WTC11 (cell line): ENCODE data around the gene NR1I3. TPM values are rescaled to one million over a fixed set of nuclear protein-coding genes. Genes with fewer than 3 reads are reported as not detected.
"Not testable (repeated sequence)": the region's sequence is repeated elsewhere in the genome, so short reads cannot be mapped to it uniquely, and the experiment has no call there.

Source experiments
- ATAC-seq: fragments of 200-7000 bp; cut with Tn5 transposase; 2 replicates; pipeline ENCODE4 v1.10.0; 2021; ENCODE audit warnings: mild to moderate bottlenecking, moderate library complexity
- CTCF ChIA-PET: fragments of 300-600 bp; sonication (Branson Sonifier 250); formaldehyde crosslinking; loops from one replicate; lab custom pipeline; 2021; ENCODE audit warnings: antibody characterized with exemption; lab: Charles Lee
- POLR2A ChIA-PET: fragments of 350-600 bp; sonication (Branson Sonifier 250); formaldehyde crosslinking; loops from one replicate; lab custom pipeline; 2021; ENCODE audit warnings: antibody characterized with exemption; lab: Charles Lee
- DNase-seq: peaks from one replicate; pipeline ENCODE4 v3.0.0; 2021; ENCODE audit warnings: low spot score
- H3K27ac Mint-ChIP-seq: 2 replicates; pipeline ENCODE4 v1.8.0; 2021; ENCODE audit warnings: mixed read lengths
- H3K27me3 Mint-ChIP-seq: 2 replicates; pipeline ENCODE4 v1.8.0; 2021; ENCODE audit warnings: low read depth, mild to moderate bottlenecking, moderate library complexity, mixed read lengths
- H3K36me3 Mint-ChIP-seq: 2 replicates; pipeline ENCODE4 v1.8.0; 2021; ENCODE audit warnings: mixed read lengths
- H3K4me1 Mint-ChIP-seq: 2 replicates; pipeline ENCODE4 v1.8.0; 2022; ENCODE audit warnings: mixed read lengths
- H3K4me3 Mint-ChIP-seq: 2 replicates; pipeline ENCODE4 v1.8.0; 2021; ENCODE audit warnings: mild to moderate bottlenecking, moderate library complexity, mixed read lengths
- H3K9me3 Mint-ChIP-seq: 2 replicates; pipeline ENCODE4 v1.8.0; 2021; ENCODE audit warnings: mixed read lengths
- AR ChIP-seq: fragments of 250-450 bp; sonication (Bioruptor Pico); IDR thresholded peaks from 2 replicates; pipeline ENCODE4 v1.9.0; 2021; ENCODE audit warnings: mild to moderate bottlenecking
- CDX4 ChIP-seq: fragments of 250-450 bp; sonication (Bioruptor Pico); IDR thresholded peaks from 2 replicates; pipeline ENCODE4 v1.9.0; 2021; ENCODE audit warnings: moderate library complexity, mild to moderate bottlenecking, inconsistent platforms, borderline replicate concordance
- FOXJ3 ChIP-seq: sonication (generic); formaldehyde crosslinking; IDR thresholded peaks from 2 replicates; pipeline ENCODE4 v1.9.0; 2021; ENCODE audit warnings: missing genetic modification reagents, mild to moderate bottlenecking, borderline replicate concordance
- GRHL2 ChIP-seq: fragments of 250-450 bp; sonication (Bioruptor Pico); IDR thresholded peaks from 2 replicates; pipeline ENCODE4 v1.8.0; 2022; ENCODE audit warnings: mild to moderate bottlenecking, moderate library complexity; ENCODE audit not compliant: insufficient replicate concordance, severe bottlenecking
- JUN ChIP-seq: sonication (generic); formaldehyde crosslinking; IDR thresholded peaks from 2 replicates; pipeline ENCODE4 v1.8.0; 2023; ENCODE audit warnings: mild to moderate bottlenecking, missing genetic modification reagents
- NFATC4 ChIP-seq: fragments of 250-450 bp; sonication (Bioruptor Pico); IDR thresholded peaks from 2 replicates; pipeline ENCODE4 v1.9.0; 2021; ENCODE audit warnings: mild to moderate bottlenecking
- NFE2L1 ChIP-seq: sonication (generic); formaldehyde crosslinking; IDR thresholded peaks from 2 replicates; pipeline ENCODE4 v1.8.1; 2023; ENCODE audit warnings: missing genetic modification reagents
- NR3C1 ChIP-seq: sonication (generic); formaldehyde crosslinking; conservative IDR thresholded peaks from 2 replicates; pipeline ENCODE4 v1.8.1; 2023; ENCODE audit warnings: low read depth, mild to moderate bottlenecking, missing genetic modification reagents
- total RNA-seq: library from RNA; stranded (reverse); gene quantifications from 3 replicates; pipeline ENCODE4 v1.2.3, GENCODE V29; 2021
- TF ChIP-seq, protein P1 (sequence below): sonication (generic); formaldehyde crosslinking; IDR thresholded peaks from 2 replicates; pipeline ENCODE4 v1.8.0; 2023; ENCODE audit warnings: missing genetic modification reagents, mild to moderate bottlenecking, borderline replicate concordance
- TF ChIP-seq, protein P2 (sequence below): sonication (generic); formaldehyde crosslinking; IDR thresholded peaks from 2 replicates; pipeline ENCODE4 v1.8.0; 2022; ENCODE audit warnings: mild to moderate bottlenecking, missing genetic modification reagents

Gene NR1I3
- total RNA-seq, 1 experiment from 2014 or later = not detected

DNA sequence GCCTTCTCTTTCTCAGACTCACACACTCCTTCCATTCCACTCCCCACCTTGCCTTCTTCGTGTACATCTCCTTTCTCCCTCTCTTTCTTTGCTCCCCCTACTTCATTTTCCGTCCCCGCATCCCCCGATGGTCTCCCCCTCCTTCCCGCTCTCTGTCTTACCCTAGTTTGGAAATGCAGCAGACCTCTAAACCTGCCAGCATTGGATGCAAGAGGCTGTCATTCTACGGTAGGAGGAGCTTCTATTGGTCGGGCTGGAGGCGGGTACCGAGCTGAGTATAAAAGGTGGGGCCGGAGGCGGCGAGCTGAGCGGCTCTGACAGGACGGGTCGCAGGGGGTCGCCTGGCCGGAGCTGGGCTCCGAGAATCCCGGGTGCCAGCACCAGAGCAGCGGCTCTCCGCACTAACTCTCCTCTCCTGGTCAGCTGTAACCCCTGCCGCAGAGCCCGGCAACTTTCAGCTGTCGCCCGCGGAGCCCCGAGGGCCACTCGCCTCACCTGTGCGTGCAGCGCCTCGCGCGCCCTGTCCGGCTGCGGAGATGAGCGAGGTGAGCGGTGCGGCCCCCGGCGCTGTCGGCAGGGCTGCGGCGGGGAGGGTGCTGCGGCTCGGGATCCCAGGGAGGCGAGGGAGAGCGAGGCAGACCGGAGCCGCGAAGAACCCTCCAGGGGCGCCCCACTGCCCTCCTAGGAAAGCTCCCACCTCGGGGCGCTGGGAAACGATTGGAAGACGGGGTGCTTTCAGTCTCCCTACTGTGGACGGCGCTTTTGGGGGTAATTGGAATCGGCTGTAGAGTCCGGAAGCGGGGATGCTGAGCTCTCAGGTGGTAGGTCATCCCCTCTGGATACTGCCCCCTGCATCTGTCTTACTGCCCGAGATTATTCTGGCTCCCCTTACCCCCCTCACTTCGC lies 20.7 kb upstream of the NR1I3 start, which contains the start of gene PCP4L1 (continued):
- TF ChIP-seq, protein P1, sequence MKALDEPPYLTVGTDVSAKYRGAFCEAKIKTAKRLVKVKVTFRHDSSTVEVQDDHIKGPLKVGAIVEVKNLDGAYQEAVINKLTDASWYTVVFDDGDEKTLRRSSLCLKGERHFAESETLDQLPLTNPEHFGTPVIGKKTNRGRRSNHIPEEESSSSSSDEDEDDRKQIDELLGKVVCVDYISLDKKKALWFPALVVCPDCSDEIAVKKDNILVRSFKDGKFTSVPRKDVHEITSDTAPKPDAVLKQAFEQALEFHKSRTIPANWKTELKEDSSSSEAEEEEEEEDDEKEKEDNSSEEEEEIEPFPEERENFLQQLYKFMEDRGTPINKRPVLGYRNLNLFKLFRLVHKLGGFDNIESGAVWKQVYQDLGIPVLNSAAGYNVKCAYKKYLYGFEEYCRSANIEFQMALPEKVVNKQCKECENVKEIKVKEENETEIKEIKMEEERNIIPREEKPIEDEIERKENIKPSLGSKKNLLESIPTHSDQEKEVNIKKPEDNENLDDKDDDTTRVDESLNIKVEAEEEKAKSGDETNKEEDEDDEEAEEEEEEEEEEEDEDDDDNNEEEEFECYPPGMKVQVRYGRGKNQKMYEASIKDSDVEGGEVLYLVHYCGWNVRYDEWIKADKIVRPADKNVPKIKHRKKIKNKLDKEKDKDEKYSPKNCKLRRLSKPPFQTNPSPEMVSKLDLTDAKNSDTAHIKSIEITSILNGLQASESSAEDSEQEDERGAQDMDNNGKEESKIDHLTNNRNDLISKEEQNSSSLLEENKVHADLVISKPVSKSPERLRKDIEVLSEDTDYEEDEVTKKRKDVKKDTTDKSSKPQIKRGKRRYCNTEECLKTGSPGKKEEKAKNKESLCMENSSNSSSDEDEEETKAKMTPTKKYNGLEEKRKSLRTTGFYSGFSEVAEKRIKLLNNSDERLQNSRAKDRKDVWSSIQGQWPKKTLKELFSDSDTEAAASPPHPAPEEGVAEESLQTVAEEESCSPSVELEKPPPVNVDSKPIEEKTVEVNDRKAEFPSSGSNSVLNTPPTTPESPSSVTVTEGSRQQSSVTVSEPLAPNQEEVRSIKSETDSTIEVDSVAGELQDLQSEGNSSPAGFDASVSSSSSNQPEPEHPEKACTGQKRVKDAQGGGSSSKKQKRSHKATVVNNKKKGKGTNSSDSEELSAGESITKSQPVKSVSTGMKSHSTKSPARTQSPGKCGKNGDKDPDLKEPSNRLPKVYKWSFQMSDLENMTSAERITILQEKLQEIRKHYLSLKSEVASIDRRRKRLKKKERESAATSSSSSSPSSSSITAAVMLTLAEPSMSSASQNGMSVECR = no peak; the same call in 1 of the 2 replicates
- TF ChIP-seq NR3C1 (no peak), AR (CRISPR knock-in tag) (no peak), FOXJ3 (CRISPR knock-in tag) (no peak), CDX4 (no peak), NFATC4 (CRISPR knock-in tag) (no peak), JUN (no peak), NFE2L1 (CRISPR knock-in tag) (no peak), GRHL2 (CRISPR knock-in tag) (no peak)
- TF ChIP-seq, protein P2, sequence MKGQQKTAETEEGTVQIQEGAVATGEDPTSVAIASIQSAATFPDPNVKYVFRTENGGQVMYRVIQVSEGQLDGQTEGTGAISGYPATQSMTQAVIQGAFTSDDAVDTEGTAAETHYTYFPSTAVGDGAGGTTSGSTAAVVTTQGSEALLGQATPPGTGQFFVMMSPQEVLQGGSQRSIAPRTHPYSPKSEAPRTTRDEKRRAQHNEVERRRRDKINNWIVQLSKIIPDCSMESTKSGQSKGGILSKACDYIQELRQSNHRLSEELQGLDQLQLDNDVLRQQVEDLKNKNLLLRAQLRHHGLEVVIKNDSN (CRISPR knock-in tag) = no peak

DNA sequence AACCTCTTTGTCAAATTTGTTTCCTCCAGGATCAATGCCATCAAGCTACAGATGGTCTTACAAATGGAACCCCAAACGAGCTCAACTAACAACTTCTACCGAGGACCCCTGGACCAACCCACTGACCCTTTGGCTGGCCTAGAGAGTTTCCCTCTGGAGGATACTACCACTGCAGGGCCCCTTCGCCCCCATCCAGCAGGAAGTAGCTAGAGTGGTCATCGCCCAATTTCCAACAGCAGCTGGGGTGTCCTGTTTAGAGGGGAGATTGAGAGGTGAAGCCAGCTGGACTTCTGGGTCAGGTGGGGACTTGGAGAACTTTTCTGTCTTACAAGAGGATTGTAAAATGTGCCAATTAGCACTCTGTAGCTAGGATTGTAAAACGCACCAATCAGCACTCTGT lies 19.1 kb upstream of the NR1I3 start:
- ChIA-PET POLR2A (interaction anchor here (0.7 kb wide), 1 partner anchor 49 kb away, joined by 3 read pairs; no protein-coding TSS in a partner anchor), CTCF (interaction anchor here (1.0 to 2.0 kb wide), 2 partner anchors 9 to 32 kb away, joined by 3 to 21 read pairs; partner anchors contain the start of gene TOMM40L)
- peaks cover 22% of the 10 kb centered on the region for H3K4me1 Mint-ChIP-seq
- not testable (repeated sequence) for ATAC-seq, DNase-seq, H3K4me3 Mint-ChIP-seq, H3K27ac Mint-ChIP-seq
- H3K9me3 Mint-ChIP-seq = peaks cover 31% of the 10 kb centered on the region
- H3K36me3 Mint-ChIP-seq = peaks cover 19% of the 10 kb centered on the region
- peaks cover 70% of the 10 kb centered on the region for H3K27me3 Mint-ChIP-seq

- DNase-seq, ATAC-seq, POLR2A ChIA-PET, CTCF ChIA-PET, H3K27ac Mint-ChIP-seq, H3K4me3 Mint-ChIP-seq: not testable (repeated sequence)
- Mint-ChIP-seq H3K9me3 (peaks cover 31% of the 10 kb centered on the region), H3K27me3 (peaks cover 60% of the 10 kb centered on the region), H3K4me1 (peaks cover 20% of the 10 kb centered on the region), H3K36me3 (peaks cover 19% of the 10 kb centered on the region)
These were observed 18.0 kb upstream of the NR1I3 start for GRCh38 chr1:161255955-161256520.
